Activated naive CD4-positive, alpha-beta T cell treated with Interleukin-2 at 50 U/mL for 16 hours (primary cell): ENCODE results near the gene ABCA7.

Source experiments
- DNase-seq: peaks from one replicate; pipeline ENCODE4 v3.0.0-alpha.2; 2020

ABCA7 gene

GRCh38 chr19:1004803-1005664, 34.9 kb upstream of the ABCA7 start:
- no peak for DNase-seq

GRCh38 chr19:1006711-1007398, 33.1 kb upstream of the ABCA7 start:
- no peak for DNase-seq

- no peak for DNase-seq
Observed at GRCh38 chr19:1007399-1008251, 32.3 kb upstream of the ABCA7 start.

DNA sequence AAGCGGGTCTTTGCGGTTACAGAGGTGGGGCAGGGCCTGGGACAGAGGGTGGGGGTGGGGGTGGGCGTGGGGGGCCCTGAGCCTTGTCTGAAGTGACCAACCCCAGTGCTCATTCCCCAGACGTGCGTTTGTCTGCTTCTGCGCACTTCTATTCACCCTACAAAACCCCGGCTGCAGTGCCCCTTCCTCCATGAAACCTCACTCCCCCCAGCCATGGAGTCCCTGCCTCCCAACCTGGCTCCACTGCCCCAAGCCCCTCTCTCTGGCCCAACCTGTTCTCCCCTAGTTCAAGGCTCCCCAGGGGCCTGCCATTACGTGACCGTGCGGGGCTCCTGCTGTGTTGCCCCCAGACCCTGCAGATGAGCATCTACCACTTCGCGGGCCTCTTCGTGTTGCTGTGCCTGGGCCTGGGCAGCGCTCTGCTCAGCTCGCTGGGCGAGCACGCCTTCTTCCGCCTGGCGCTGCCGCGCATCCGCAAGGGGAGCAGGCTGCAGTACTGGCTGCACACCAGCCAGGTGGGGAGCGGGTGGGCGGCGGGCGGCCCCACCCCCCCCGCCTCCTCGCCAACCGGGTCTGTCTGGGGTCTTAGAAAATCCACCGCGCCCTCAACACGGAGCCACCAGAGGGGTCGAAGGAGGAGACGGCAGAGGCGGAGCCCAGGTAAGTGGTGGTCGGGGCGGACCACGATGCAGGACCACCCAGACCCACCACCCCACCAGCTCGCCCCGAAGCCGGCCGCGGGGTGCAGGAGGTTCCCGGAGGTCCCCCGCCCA, 31.5 kb upstream of the ABCA7 start:
- DNase-seq, result no peak

- DNase-seq, result no peak
Observed at GRCh38 chr19:1009041-1009980, 30.6 kb upstream of the ABCA7 start.

GRCh38 chr19:1009981-1010538, 29.8 kb upstream of the ABCA7 start:
- no peak for DNase-seq

DNA sequence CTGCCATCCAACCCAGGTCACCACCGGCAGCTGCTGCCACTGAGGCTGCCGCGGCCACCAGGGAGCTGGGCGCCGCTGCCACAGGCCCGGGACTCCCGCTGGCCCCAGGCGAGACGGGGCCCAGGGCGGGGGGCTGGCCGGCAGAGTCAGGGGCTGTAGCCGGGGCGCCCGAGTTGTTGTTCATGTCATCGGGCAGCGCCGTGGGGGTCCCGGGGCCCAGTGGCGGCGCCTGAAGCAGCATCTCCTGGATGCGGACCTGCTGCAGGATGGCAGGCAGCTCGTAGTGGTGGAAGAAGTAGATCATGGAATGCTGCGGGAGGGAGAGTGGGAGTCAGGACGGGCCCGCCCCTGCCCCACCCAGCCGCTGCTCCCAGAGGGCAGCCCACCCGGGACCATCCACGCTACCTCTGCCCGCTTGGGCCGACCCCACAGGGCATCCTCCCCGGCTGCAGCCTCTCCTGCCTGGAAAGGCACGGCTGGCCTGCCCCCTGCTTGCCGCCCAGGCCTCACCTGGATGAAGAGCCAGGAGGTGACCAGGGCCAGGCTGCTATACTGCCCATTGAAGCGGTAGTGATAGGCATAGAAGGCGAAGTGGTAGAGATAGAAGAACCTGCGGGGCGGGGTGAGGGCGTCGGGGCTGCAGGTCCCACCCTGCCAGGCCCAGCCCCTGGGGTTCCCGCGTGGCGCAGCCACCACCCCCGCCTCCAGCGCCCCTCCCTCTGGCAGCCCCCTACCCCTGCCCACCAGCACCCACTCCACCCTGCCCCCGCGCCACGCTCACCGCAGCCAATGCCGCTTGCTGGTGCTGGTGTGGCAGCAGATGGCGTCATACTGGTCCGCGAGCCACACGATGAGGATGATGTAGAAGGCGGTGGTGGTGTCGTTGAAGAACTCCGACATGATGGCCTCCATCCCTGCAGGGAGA, 29.1 kb upstream of the ABCA7 start:
- DNase-seq, result no peak

DNA sequence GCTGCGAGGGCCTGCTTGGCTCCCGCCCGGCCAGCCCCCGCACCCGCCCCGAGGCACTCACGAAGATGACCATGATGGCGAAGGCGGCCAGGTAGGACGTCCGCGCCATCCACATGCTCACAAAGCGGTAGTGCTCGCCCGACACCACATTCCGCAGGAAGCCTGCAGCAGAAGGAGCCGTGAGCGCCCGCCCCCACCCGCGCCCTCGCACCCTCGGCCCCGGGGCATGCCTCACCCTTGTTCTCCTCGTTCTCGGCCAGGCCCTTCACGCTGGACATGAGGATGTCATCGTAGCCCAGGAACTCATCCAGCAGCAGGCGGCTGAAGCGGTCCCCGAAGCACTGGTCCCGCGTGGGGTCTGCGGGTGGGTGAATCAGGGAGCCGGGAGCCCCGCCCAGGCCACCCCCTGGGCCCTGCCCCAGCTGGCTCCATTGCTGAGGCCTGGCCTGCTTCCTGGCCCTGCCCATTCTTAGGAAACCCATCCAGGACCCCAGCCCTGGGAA, 28.0 kb upstream of the ABCA7 start:
- DNase-seq, result no peak

- DNase-seq, result no peak
Observed at GRCh38 chr19:1012334-1012733, 27.6 kb upstream of the ABCA7 start.

GRCh38 chr19:1013218-1013617, 26.7 kb upstream of the ABCA7 start:
- no peak for DNase-seq

- DNase-seq, result no peak
Observed at GRCh38 chr19:1014161-1015060, 25.5 kb upstream of the ABCA7 start.

DNA sequence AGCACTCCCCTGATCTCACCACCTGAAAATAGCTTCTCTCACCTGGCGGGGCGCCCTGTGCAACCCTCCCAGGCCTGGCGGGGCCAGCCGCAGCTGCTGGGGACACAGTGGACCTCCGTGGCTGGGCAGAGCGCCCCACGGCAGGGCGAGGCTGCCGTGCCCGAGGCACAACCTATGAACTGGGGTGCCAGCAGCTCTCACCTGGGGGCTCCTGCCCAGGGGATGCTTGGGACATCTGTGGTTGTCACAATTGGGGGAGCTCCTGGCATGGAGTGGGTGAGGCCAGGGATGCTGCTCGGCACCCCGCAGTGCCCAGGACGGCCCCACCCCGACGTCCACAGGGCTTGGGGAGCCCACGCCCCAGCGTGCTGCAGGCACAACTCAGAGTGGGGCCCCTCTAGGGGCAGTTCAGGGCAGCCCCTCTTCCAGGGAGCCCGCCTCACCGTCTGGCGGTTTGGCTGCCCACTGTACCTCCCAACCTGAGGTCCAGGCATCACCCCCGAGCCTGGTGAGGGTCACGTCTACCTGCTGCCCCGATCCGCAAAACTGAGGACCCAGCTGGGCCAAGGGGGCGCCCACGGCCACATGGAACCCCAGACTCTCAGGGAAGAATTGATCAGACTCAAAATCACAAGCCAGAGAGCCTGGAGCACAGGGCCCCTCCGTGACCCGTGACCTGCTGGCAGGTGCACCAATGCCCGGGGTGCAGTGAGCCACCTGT, 24.7 kb upstream of the ABCA7 start:
- no peak for DNase-seq

GRCh38 chr19:1015782-1016646, 23.9 kb upstream of the ABCA7 start:
- no peak for DNase-seq

GRCh38 chr19:1016647-1017114, 23.2 kb upstream of the ABCA7 start:
- no peak for DNase-seq

GRCh38 chr19:1017115-1017905, 22.6 kb upstream of the ABCA7 start:
- no peak for DNase-seq

DNA sequence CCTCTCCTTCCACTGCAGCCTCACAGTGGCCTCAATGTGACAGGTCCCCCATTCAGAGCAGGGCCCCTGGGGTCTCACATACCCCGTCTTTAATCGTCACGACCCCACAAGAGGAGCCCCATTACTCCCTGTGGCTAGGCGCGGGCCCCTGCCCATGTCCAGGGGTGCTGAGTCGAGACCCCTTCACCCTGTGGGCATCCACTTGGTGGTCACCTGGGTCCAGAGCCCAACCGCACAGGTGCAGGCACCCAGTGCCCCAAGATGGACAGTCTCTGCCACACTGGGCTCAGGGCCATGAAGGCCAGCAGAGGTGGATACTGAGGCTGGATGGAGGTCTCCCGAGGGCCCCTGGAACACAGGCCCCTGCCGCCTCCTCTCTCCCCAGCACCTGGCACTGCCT, 22.0 kb upstream of the ABCA7 start:
- no peak for DNase-seq
